Skeletal muscle satellite cell (primary cell): ENCODE results near the gene TMEM26. TPM values are rescaled to one million over a fixed set of nuclear protein-coding genes. Genes with fewer than 3 reads are reported as not detected.

Source experiments
- H3K27me3 ChIP-seq: 2 replicates; pipeline ENCODE4 v1.7.0; 2013; ENCODE audit warnings: low read length; ENCODE audit not compliant: control insufficient read depth, insufficient read depth
- H3K36me3 ChIP-seq: 2 replicates; pipeline ENCODE4 v1.7.0; 2013; ENCODE audit warnings: mild to moderate bottlenecking, control low read depth, low read length; ENCODE audit not compliant: insufficient read depth
- H3K4me1 ChIP-seq: 2 replicates; pipeline ENCODE4 v1.7.0; 2013; ENCODE audit warnings: low read length; ENCODE audit not compliant: control insufficient read depth, insufficient read depth
- H3K4me2 ChIP-seq: 2 replicates; pipeline ENCODE4 v1.7.0; 2013; ENCODE audit warnings: mild to moderate bottlenecking, low read length
- H3K4me3 ChIP-seq: 2 replicates; pipeline ENCODE4 v1.7.0; 2013; ENCODE audit warnings: low read length
- H3K9ac ChIP-seq: 2 replicates; pipeline ENCODE4 v1.7.0; 2013; ENCODE audit warnings: mild to moderate bottlenecking, low read depth, low read length, moderate library complexity
- H3K9me3 ChIP-seq: replicated peaks from 2 replicates; pipeline ENCODE4 v1.7.0; 2013; ENCODE audit warnings: mild to moderate bottlenecking, control low read depth, low read length
- total RNA-seq: library from RNA; depleted of rRNA; stranded (reverse); fragments of >200 nt; gene quantifications from 2 replicates; pipeline ENCODE4 v1.2.3, GENCODE V29; 2012; rRNA removed

Gene TMEM26
- under 0.01 TPM in 1 of 2 replicates, not detected in the other for total RNA-seq

GRCh38 chr10:61452655-61453641, at the start of gene TMEM26:
TMEM26 (minus strand) TSS chr10:61453381; CDS start chr10:61453081, 300 bp downstream.
- Histone ChIP-seq H3K4me2 (peak within 1 kb of the TSS; percentile 98), H3K9ac (peak within 1 kb of the TSS; percentile 59), H3K36me3 (no peaks in the 10 kb centered on the region), H3K9me3 (no peaks in the 10 kb centered on the region), H3K4me1 (peaks cover 11% of the 10 kb centered on the region), H3K27me3 (no peaks in the 10 kb centered on the region), H3K4me3 (peak within 1 kb of the TSS; percentile 85)

GRCh38 chr10:61500460-61500859, 47.3 kb upstream of the TMEM26 start:
- Histone ChIP-seq H3K27me3 (no peaks in the 10 kb centered on the region), H3K4me1 (no peaks in the 10 kb centered on the region), H3K9me3 (no peaks in the 10 kb centered on the region), H3K36me3 (no peaks in the 10 kb centered on the region), H3K4me2 (no peak overlapping the region), H3K4me3 (no peak overlapping the region), H3K9ac (no peak overlapping the region)

GRCh38 chr10:61492364-61492995, 39.3 kb upstream of the TMEM26 start:
- Histone ChIP-seq H3K27me3 (no peaks in the 10 kb centered on the region), H3K4me3 (no peak overlapping the region), H3K9me3 (no peaks in the 10 kb centered on the region), H3K9ac (no peak overlapping the region), H3K4me2 (no peak overlapping the region), H3K36me3 (no peaks in the 10 kb centered on the region), H3K4me1 (peaks cover 3% of the 10 kb centered on the region)

- Histone ChIP-seq H3K4me2 (no peak overlapping the region), H3K9ac (no peak overlapping the region), H3K9me3 (no peaks in the 10 kb centered on the region), H3K4me3 (no peak overlapping the region), H3K27me3 (no peaks in the 10 kb centered on the region), H3K36me3 (no peaks in the 10 kb centered on the region), H3K4me1 (peaks cover 16% of the 10 kb centered on the region)
Observed at GRCh38 chr10:61487506-61487905, 34.3 kb upstream of the TMEM26 start.

GRCh38 chr10:61486738-61487396, 33.7 kb upstream of the TMEM26 start:
- Histone ChIP-seq H3K27me3 (no peaks in the 10 kb centered on the region), H3K4me2 (peak overlapping the region; percentile 32), H3K36me3 (no peaks in the 10 kb centered on the region), H3K4me1 (peaks cover 16% of the 10 kb centered on the region), H3K4me3 (no peak overlapping the region), H3K9me3 (no peaks in the 10 kb centered on the region), H3K9ac (no peak overlapping the region)

GRCh38 chr10:61486251-61486650, 33.1 kb upstream of the TMEM26 start:
- Histone ChIP-seq H3K9me3 (no peaks in the 10 kb centered on the region), H3K27me3 (no peaks in the 10 kb centered on the region), H3K4me3 (no peak overlapping the region), H3K36me3 (no peaks in the 10 kb centered on the region), H3K9ac (no peak overlapping the region), H3K4me1 (peaks cover 16% of the 10 kb centered on the region), H3K4me2 (no peak overlapping the region)

GRCh38 chr10:61481597-61481996, 28.4 kb upstream of the TMEM26 start:
- Histone ChIP-seq H3K9ac (no peak overlapping the region), H3K27me3 (no peaks in the 10 kb centered on the region), H3K4me2 (no peak overlapping the region), H3K4me1 (peaks cover 16% of the 10 kb centered on the region), H3K4me3 (no peak overlapping the region), H3K9me3 (no peaks in the 10 kb centered on the region), H3K36me3 (no peaks in the 10 kb centered on the region)

- Histone ChIP-seq H3K36me3 (no peaks in the 10 kb centered on the region), H3K9ac (no peak overlapping the region), H3K4me3 (no peak overlapping the region), H3K9me3 (no peaks in the 10 kb centered on the region), H3K27me3 (no peaks in the 10 kb centered on the region), H3K4me2 (no peak overlapping the region), H3K4me1 (peaks cover 22% of the 10 kb centered on the region)
Observed at GRCh38 chr10:61480208-61480607, 27.0 kb upstream of the TMEM26 start.

- Histone ChIP-seq H3K9ac (no peak overlapping the region), H3K27me3 (no peaks in the 10 kb centered on the region), H3K36me3 (no peaks in the 10 kb centered on the region), H3K9me3 (no peaks in the 10 kb centered on the region), H3K4me1 (peaks cover 25% of the 10 kb centered on the region), H3K4me2 (no peak overlapping the region), H3K4me3 (no peak overlapping the region)
Observed at GRCh38 chr10:61478621-61479312, 25.6 kb upstream of the TMEM26 start.

GRCh38 chr10:61477451-61477850, 24.3 kb upstream of the TMEM26 start:
- H3K9ac ChIP-seq, result no peak overlapping the region
- H3K4me2 ChIP-seq, result peak overlapping the region; percentile 35

GRCh38 chr10:61476529-61476928, 23.3 kb upstream of the TMEM26 start:
- H3K27me3 ChIP-seq, result no peaks in the 10 kb centered on the region
- no peaks in the 10 kb centered on the region for H3K9me3 ChIP-seq
- H3K4me1 ChIP-seq, result peaks cover 25% of the 10 kb centered on the region
- H3K9ac ChIP-seq, result no peak overlapping the region
- H3K36me3 ChIP-seq, result no peaks in the 10 kb centered on the region
- no peak overlapping the region for H3K4me2 ChIP-seq
- H3K4me3 ChIP-seq, result no peak overlapping the region

More at GRCh38 chr10:61477451-61477850, 24.3 kb upstream of the TMEM26 start:
- Histone ChIP-seq H3K9me3 (no peaks in the 10 kb centered on the region), H3K27me3 (no peaks in the 10 kb centered on the region), H3K4me3 (no peak overlapping the region), H3K36me3 (no peaks in the 10 kb centered on the region), H3K4me1 (peaks cover 25% of the 10 kb centered on the region)
